ENCODE measurements around the gene RND2. TPM values are rescaled to one million over a fixed set of nuclear protein-coding genes. Genes with fewer than 3 reads are reported as not detected.

The RND2 gene
- total and polyA plus RNA-seq, 2 of the 13 experiments (the other 11 are each of a cell fraction or from before 2014, with no cell fraction given) = 0.05 to 0.11 TPM

- TF ChIP-seq ZNF235 (CRISPR knock-in tag; IDR thresholded peaks at IDR 0.05; ENCODE audit: borderline replicate concordance) (0 out of 2 replicates have a peak, but pooled peaks have one; percentile 65), NFRKB (IDR thresholded peaks at IDR 0.05) (no peak), TAF1 (CRISPR knock-in tag; IDR thresholded peaks at IDR 0.05) (no peak; the same call in 1 of the 2 replicates), NFKBIZ (CRISPR knock-in tag; IDR thresholded peaks at IDR 0.05) (peak; percentile 92; the same call in 1 of the 2 replicates), PLRG1 (conservative IDR thresholded peaks at IDR 0.05) (no peak), SRSF4 (IDR thresholded peaks at IDR 0.05; ENCODE audit: low read depth, low read length, poor library complexity, severe bottlenecking) (no peak), ZFP90 (CRISPR knock-in tag; IDR thresholded peaks at IDR 0.05; ENCODE audit: borderline replicate concordance) (peak; percentile 63; the same call in 1 of the 2 replicates), ZNF337 (CRISPR knock-in tag; IDR thresholded peaks at IDR 0.05; ENCODE audit: borderline replicate concordance, low read depth) (no peak), CREB1 (IDR thresholded peaks at IDR 0.05) (no peak), CREB1 (CRISPR knock-in tag; IDR thresholded peaks at IDR 0.05) (peak; percentile 57; the same call in 1 of the 2 replicates), TRAFD1 (CRISPR knock-in tag; IDR thresholded peaks at IDR 0.05; ENCODE audit: borderline replicate concordance) (0 out of 2 replicates have a peak, but pooled peaks have one; percentile 47), ARID2 (CRISPR knock-in tag; IDR thresholded peaks at IDR 0.05; ENCODE audit: borderline replicate concordance) (no peak), ZNF142 (CRISPR knock-in tag; IDR thresholded peaks at IDR 0.05) (no peak), ELK4 (CRISPR knock-in tag; IDR thresholded peaks at IDR 0.05; ENCODE audit: borderline replicate concordance) (no peak), RFX1 (IDR thresholded peaks at IDR 0.05) (no peak), ZNF879 (CRISPR knock-in tag; IDR thresholded peaks at IDR 0.05) (peak; percentile 71; the same call in 1 of the 2 replicates)
- TF ChIP-seq, protein P1, sequence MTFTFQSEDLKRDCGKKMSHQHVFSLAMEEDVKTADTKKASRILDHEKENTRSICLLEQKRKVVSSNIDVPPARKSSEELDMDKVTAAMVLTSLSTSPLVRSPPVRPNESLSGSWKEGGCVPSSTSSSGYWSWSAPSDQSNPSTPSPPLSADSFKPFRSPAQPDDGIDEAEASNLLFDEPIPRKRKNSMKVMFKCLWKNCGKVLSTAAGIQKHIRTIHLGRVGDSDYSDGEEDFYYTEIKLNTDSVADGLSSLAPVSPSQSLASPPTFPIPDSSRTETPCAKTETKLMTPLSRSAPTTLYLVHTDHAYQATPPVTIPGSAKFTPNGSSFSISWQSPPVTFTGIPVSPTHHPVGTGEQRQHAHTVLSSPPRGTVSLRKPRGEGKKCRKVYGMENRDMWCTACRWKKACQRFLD (CRISPR knock-in tag; IDR thresholded peaks at IDR 0.05; ENCODE audit: borderline replicate concordance) = no peak
- TF ChIP-seq, protein P2, sequence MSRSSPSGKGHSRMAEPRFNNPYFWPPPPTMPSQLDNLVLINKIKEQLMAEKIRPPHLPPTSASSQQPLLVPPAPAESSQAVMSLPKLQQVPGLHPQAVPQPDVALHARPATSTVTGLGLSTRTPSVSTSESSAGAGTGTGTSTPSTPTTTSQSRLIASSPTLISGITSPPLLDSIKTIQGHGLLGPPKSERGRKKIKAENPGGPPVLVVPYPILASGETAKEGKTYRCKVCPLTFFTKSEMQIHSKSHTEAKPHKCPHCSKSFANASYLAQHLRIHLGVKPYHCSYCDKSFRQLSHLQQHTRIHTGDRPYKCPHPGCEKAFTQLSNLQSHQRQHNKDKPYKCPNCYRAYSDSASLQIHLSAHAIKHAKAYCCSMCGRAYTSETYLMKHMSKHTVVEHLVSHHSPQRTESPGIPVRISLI (CRISPR knock-in tag; IDR thresholded peaks at IDR 0.05; ENCODE audit: borderline replicate concordance) = peak; percentile 88; the same call in 1 of the 2 replicates
Measured at GRCh38 chr17:43068570-43069367, 43.7 kb downstream of the RND2 start (continued).

All from HepG2 (cell line).